Measurements from ENCODE around the gene LIM2.
A peak's percentile ranks its signal among the peaks of the same experiment; 100 is the strongest.

Gene LIM2

GRCh38 chr19:51387924-51388389 is at the start of gene LIM2:
Gene LIM2, minus strand, starts transcription at chr19:51387974. Its CDS starts 531 bp downstream, at chr19:51387443.
- no peak for DNase-seq (ENCODE audit: insufficient read length, low spot score)
- FAIRE-seq: no peak
- TF ChIP-seq CTCF (IDR thresholded peaks at IDR 0.05; ENCODE audit: insufficient read depth, missing control alignments): no peak

GRCh38 chr19:51434456-51434855 is 46.7 kb upstream of the LIM2 start:
- DNase-seq (ENCODE audit: insufficient read length, low spot score): no peak
- no peak for TF ChIP-seq CTCF (IDR thresholded peaks at IDR 0.05; ENCODE audit: insufficient read depth, missing control alignments)
- FAIRE-seq: no peak

- DNase-seq (ENCODE audit: insufficient read length, low spot score) (no peak), FAIRE-seq (no peak)
- TF ChIP-seq CTCF (IDR thresholded peaks at IDR 0.05; ENCODE audit: insufficient read depth, missing control alignments): no peak
These were observed 45.3 kb upstream of the LIM2 start for GRCh38 chr19:51433043-51433442.

GRCh38 chr19:51431124-51431523 is 43.4 kb upstream of the LIM2 start:
- FAIRE-seq (no peak), DNase-seq (ENCODE audit: insufficient read length, low spot score) (no peak)
- TF ChIP-seq CTCF (IDR thresholded peaks at IDR 0.05; ENCODE audit: insufficient read depth, missing control alignments): no peak

GRCh38 chr19:51430221-51430620 is 42.4 kb upstream of the LIM2 start:
- DNase-seq (ENCODE audit: insufficient read length, low spot score): no peak
- TF ChIP-seq CTCF (IDR thresholded peaks at IDR 0.05; ENCODE audit: insufficient read depth, missing control alignments): no peak
- no peak for FAIRE-seq

- DNase-seq (ENCODE audit: insufficient read length, low spot score): no peak
- no peak for FAIRE-seq
- TF ChIP-seq CTCF (IDR thresholded peaks at IDR 0.05; ENCODE audit: insufficient read depth, missing control alignments): no peak
These were observed 39.4 kb upstream of the LIM2 start for GRCh38 chr19:51427201-51427600.

- no peak for FAIRE-seq
- peak; percentile 55 for DNase-seq (ENCODE audit: insufficient read length, low spot score)
- TF ChIP-seq CTCF (IDR thresholded peaks at IDR 0.05; ENCODE audit: insufficient read depth, missing control alignments): peak; percentile 74
These were observed 34.3 kb upstream of the LIM2 start for GRCh38 chr19:51422053-51422448.
